ENCODE results near the gene TAGLN. TPM values are rescaled to one million over a fixed set of nuclear protein-coding genes. Genes with fewer than 3 reads are reported as not detected.

TAGLN gene
- polyA plus RNA-seq, 3 donors, result 115 to 160 (median 145) TPM

- no peak for DNase-seq (ENCODE audit: extremely low read depth in 1 of 11, low read depth in 9 of 11, low spot score in 4 of 11)
These were observed 9.8 kb upstream of the TAGLN start for GRCh38 chr11:117189191-117189940.

- no peak for DNase-seq (ENCODE audit: extremely low read depth in 1 of 11, low read depth in 9 of 11, low spot score in 4 of 11)
These were observed 9.1 kb upstream of the TAGLN start for GRCh38 chr11:117189941-117190544.

GRCh38 chr11:117191680-117192400 lies 7.3 kb upstream of the TAGLN start:
- no peak for DNase-seq (ENCODE audit: extremely low read depth in 1 of 11, low read depth in 9 of 11, low spot score in 4 of 11)

- DNase-seq (ENCODE audit: extremely low read depth in 1 of 11, low read depth in 9 of 11, low spot score in 4 of 11), result no peak
These were observed 6.7 kb upstream of the TAGLN start for GRCh38 chr11:117192401-117192875.

- no peak for DNase-seq (ENCODE audit: extremely low read depth in 1 of 11, low read depth in 9 of 11, low spot score in 4 of 11)
These were observed 5.8 kb upstream of the TAGLN start for GRCh38 chr11:117193130-117194020.

GRCh38 chr11:117194267-117194666 lies 4.9 kb upstream of the TAGLN start:
- no peak for DNase-seq (ENCODE audit: extremely low read depth in 1 of 11, low read depth in 9 of 11, low spot score in 4 of 11)

- no peak for DNase-seq (ENCODE audit: extremely low read depth in 1 of 11, low read depth in 9 of 11, low spot score in 4 of 11)
These were observed 3.9 kb upstream of the TAGLN start for GRCh38 chr11:117195258-117195657.

- no peak for DNase-seq (ENCODE audit: extremely low read depth in 1 of 11, low read depth in 9 of 11, low spot score in 4 of 11)
These were observed 3.4 kb upstream of the TAGLN start for GRCh38 chr11:117195761-117196160.

- no peak for DNase-seq (ENCODE audit: extremely low read depth in 1 of 11, low read depth in 9 of 11, low spot score in 4 of 11)
These were observed 2.2 kb upstream of the TAGLN start for GRCh38 chr11:117197006-117197405.

GRCh38 chr11:117197516-117198456 lies 1.4 kb upstream of the TAGLN start:
- no peak for DNase-seq (ENCODE audit: extremely low read depth in 1 of 11, low read depth in 9 of 11, low spot score in 4 of 11)

GRCh38 chr11:117198613-117199012 lies 557 bp upstream of the TAGLN start:
- DNase-seq (ENCODE audit: extremely low read depth in 1 of 11, low read depth in 9 of 11, low spot score in 4 of 11), result no peak

- no peak for DNase-seq (ENCODE audit: extremely low read depth in 1 of 11, low read depth in 9 of 11, low spot score in 4 of 11)
These were observed 994 bp downstream of the TAGLN start for GRCh38 chr11:117199916-117200812.

GRCh38 chr11:117200813-117201657 lies 1.9 kb downstream of the TAGLN start:
- DNase-seq (ENCODE audit: extremely low read depth in 1 of 11, low read depth in 9 of 11, low spot score in 4 of 11), result no peak

GRCh38 chr11:117201658-117202305 lies 2.6 kb downstream of the TAGLN start:
- no peak for DNase-seq (ENCODE audit: extremely low read depth in 1 of 11, low read depth in 9 of 11, low spot score in 4 of 11)

- no peak for DNase-seq (ENCODE audit: extremely low read depth in 1 of 11, low read depth in 9 of 11, low spot score in 4 of 11)
These were observed 3.4 kb downstream of the TAGLN start for GRCh38 chr11:117202386-117203068.

Data from renal cortex interstitium (tissue), 11 donors.